Thymus (tissue), 11 donors: ENCODE measurements around the gene HNF4A. TPM values are rescaled to one million over a fixed set of nuclear protein-coding genes. Genes with fewer than 3 reads are reported as not detected.

ENCODE experiments used
- DNase-seq, 9 donors: peaks; one replicate each; pipeline ENCODE4 v3.0.0-alpha.2; 2013; ENCODE audit warnings: low spot score in 9 of 9, low read depth in 6 of 9, missing footprints in 1 of 9
- H3K27ac ChIP-seq, 2 donors: one replicate each; pipeline ENCODE4 v1.5.1; 2013; ENCODE audit warnings: control low read depth in 1 of 2, low read depth in 1 of 2, low read length in 1 of 2, mild to moderate bottlenecking in 1 of 2, moderate library complexity in 1 of 2
- H3K27me3 ChIP-seq, 2 donors: one replicate each; pipeline ENCODE4 v1.5.1; 2013; ENCODE audit warnings: low read length in 1 of 2; ENCODE audit not compliant: control insufficient read depth in 2 of 2, insufficient read depth in 1 of 2
- H3K36me3 ChIP-seq, 2 donors: one replicate each; pipeline ENCODE4 v1.5.1; 2013; ENCODE audit warnings: low read length in 1 of 2, mild to moderate bottlenecking in 1 of 2, moderate library complexity in 1 of 2; ENCODE audit not compliant: control insufficient read depth in 2 of 2, insufficient read depth in 2 of 2
- H3K4me1 ChIP-seq, 2 donors: one replicate each; pipeline ENCODE4 v1.5.1; 2013; ENCODE audit warnings: low read length in 2 of 2; ENCODE audit not compliant: control insufficient read depth in 2 of 2, insufficient read depth in 2 of 2
- H3K4me3 ChIP-seq, 2 donors: one replicate each; pipeline ENCODE4 v1.5.1; 2013; ENCODE audit warnings: low read length in 2 of 2, control low read depth in 1 of 2, mild to moderate bottlenecking in 1 of 2
- H3K9me3 ChIP-seq, 2 donors: one replicate each; pipeline ENCODE4 v1.5.1; 2013; ENCODE audit warnings: low read length in 1 of 2, mild to moderate bottlenecking in 1 of 2; ENCODE audit not compliant: control insufficient read depth in 2 of 2, insufficient read depth in 1 of 2
- whole genome bisulfite sequencing: extraction: QIAGEN DNeasy Blood & Tissue Kit; methylation state at CpG from one replicate; pipeline ENCODE4 v1.1.7; 2013; 5-methylcytosine and 5-hydroxymethylcytosine counted together
- polyA plus RNA-seq: library from polyadenylated mRNA; stranded (reverse); fragments of 200-250 nt; gene quantifications from one replicate; pipeline ENCODE4 v1.2.3, GENCODE V29; 2013
- total RNA-seq: library from RNA; stranded (reverse); fragments of 120-200 nt; gene quantifications from one replicate; pipeline ENCODE4 v1.2.4, GENCODE V29; 2013
- donor health status: healthy.

Gene HNF4A
- total and polyA plus RNA-seq, 2 donors = 0.05 to 0.16 TPM

GRCh38 chr20:44413575-44414345, 58.3 kb downstream of the HNF4A start:
- Histone ChIP-seq H3K27me3 (peaks cover 0 to 34% of the 10 kb centered on the region in 2 donors), H3K4me3 (no peak overlapping the region), H3K4me1 (no peaks in the 10 kb centered on the region), H3K27ac (no peak overlapping the region), H3K36me3 (no peaks in the 10 kb centered on the region), H3K9me3 (no peaks in the 10 kb centered on the region)
- WGBS = 96% methylated on average over 14 of the region's 14 CpGs
- DNase-seq = no peak

DNA sequence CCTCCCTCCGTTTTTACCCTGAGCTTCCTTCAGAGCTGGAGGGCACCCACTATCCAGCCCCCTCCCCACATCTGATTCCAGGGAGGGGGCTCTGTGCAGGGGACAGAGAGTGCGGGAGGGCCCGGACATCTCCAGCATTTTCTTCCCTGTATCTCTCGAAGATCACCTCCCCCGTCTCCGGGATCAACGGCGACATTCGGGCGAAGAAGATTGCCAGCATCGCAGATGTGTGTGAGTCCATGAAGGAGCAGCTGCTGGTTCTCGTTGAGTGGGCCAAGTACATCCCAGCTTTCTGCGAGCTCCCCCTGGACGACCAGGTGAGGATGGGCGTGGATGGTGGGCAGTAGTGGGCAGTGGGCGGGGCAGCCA, 58.8 kb downstream of the HNF4A start:
- DNase-seq = no peak
- WGBS = 90% methylated on average over 16 of the region's 16 CpGs
- H3K9me3 ChIP-seq = no peaks in the 10 kb centered on the region
- H3K27ac ChIP-seq = no peak overlapping the region
- peaks cover 0 to 34% of the 10 kb centered on the region in 2 donors for H3K27me3 ChIP-seq
- H3K4me3 ChIP-seq = no peak overlapping the region
- no peaks in the 10 kb centered on the region for H3K4me1 ChIP-seq
- H3K36me3 ChIP-seq = no peaks in the 10 kb centered on the region

DNA sequence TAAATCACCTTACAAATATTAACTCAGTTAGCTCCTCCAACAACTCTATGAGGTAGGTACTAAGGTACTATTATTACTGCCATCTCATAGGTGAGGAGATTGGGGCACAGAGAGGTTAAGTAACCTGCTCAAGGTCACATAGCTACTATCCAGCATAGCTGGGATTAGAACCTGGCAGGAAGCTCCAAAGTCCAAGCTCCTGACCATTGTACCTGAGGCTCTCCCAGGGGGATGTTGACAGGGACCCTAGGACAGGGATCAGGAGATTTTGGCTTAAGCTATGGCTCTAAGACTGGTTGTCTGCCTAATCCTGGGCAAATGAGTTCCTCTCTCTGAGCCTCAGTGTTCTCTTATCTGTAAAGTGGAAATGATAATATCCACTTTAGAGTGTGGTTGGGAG, 59.3 kb downstream of the HNF4A start:
- H3K9me3 ChIP-seq = no peaks in the 10 kb centered on the region
- no peak for DNase-seq
- H3K4me1 ChIP-seq = no peaks in the 10 kb centered on the region
- H3K4me3 ChIP-seq = no peak overlapping the region
- peaks cover 0 to 34% of the 10 kb centered on the region in 2 donors for H3K27me3 ChIP-seq
- no peak overlapping the region for H3K27ac ChIP-seq
- H3K36me3 ChIP-seq = no peaks in the 10 kb centered on the region

DNA sequence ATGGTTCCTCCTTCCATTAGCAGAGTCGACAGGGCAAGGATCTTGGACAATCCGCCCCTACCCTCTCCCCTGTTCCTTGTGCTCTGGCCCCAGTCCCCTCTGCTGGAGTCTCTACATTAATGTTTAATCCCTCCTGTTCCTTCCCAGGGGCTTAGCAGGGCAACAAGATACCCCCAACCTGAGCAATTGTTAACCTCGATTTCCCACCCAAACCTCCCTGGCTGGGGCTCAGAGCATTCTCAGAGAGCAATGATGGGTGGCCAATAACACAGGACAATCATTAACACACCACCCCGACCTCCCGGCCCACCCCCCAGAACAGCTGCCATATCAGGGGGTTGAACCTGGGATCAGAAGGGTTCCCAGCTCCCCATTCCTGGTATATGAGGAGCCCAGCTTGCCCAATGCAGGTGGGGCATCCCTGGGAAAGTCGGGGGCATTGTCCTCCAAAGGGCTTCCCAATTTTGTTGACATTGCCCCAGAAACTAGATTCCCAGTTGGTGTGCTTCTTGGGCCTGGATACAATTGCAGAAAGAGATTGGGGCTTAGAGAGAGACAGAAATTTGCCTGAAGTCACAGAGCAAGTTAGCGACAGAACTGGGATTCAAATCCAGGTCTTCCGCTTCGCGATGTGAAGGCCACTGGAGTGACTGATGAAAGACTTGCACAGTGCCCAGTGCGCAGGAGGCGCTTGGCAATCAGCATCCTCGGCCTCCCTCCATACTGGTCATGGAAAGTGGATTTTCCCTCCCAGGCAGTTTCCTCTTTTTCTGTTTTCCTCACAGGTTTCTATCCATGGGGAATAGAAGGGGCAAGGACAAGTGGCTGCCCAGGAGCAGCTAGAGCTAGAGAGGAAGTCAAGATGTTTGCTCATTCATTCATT, 60.6 kb downstream of the HNF4A start:
- H3K36me3 ChIP-seq = no peaks in the 10 kb centered on the region
- H3K4me3 ChIP-seq = no peak overlapping the region
- peaks cover 0 to 33% of the 10 kb centered on the region in 2 donors for H3K27me3 ChIP-seq
- WGBS = 93% methylated on average over 13 of the region's 13 CpGs
- H3K4me1 ChIP-seq = no peaks in the 10 kb centered on the region
- H3K9me3 ChIP-seq = no peaks in the 10 kb centered on the region
- no peak for DNase-seq
- no peak overlapping the region for H3K27ac ChIP-seq

DNA sequence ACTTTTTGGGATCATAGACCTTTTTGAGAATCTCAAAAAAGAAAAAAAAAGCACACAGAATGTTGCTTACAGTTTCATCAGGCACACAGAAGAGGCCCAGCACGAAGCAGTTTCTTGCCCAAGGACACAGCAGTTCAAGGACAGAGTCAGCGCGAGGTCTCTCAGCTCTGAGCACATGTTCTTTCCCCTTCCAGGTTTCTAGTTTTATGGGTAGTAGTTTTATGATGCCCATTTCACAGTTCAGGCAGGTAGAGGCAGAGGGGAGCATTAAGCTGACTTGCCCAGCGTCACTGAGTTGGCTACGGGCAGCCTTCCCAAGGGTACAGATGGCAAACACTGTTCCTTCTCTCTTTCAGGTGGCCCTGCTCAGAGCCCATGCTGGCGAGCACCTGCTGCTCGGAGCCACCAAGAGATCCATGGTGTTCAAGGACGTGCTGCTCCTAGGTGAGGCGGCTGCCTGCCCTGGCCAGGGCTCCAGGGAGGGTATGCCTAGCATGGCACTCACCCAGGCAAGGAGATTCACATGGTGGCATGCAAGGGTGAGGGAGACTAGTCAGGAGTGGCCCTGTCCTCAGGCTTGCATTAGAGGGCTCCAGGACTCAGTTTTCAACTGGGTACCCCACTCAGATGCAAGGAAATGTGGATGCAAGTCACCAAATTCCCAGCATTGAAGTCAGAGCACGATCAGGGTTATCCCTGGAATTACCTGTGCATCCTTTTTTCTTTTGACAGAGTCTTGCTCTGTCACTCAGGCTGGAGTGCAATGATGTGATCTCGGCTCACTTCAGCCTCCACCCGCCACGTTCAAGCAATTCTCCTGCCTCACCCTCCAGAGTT, 62.8 kb downstream of the HNF4A start:
- DNase-seq = no peak
- no peaks in the 10 kb centered on the region for H3K4me1 ChIP-seq
- no peak overlapping the region for H3K4me3 ChIP-seq
- no peaks in the 10 kb centered on the region for H3K36me3 ChIP-seq
- no peaks in the 10 kb centered on the region for H3K9me3 ChIP-seq
- H3K27ac ChIP-seq = no peak overlapping the region
- peaks cover 0 to 15% of the 10 kb centered on the region in 2 donors for H3K27me3 ChIP-seq
- WGBS = 88% methylated on average over 13 of the region's 13 CpGs

DNA sequence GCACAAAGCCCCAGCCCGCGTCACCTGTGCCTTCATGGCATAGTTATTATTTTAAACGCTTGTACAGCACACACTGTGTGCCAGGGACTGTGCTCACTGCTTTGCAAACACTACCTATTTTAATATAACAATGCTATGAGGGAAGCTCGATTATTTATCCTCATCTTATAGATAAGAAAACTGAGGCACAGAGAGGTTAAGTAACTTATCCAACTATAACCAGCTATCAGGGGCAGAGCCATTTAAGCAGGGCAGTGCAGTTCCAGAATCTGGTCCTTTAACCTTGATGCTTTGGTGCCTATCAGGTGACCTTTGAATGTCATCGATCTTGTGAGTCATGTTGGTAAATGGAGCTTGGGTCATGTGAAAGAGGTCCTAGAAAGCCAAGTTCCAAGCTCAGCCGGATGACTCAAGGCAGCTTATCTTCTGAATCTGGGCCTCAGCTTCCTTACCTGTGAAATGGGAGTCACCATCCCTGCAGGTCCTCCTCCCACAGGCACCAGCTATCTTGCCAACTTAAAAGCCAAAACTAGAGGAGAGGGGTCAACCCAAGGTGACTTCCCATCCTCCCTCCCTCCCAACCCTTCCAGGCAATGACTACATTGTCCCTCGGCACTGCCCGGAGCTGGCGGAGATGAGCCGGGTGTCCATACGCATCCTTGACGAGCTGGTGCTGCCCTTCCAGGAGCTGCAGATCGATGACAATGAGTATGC, 63.8 kb downstream of the HNF4A start:
- DNase-seq = no peak
- Histone ChIP-seq H3K4me3 (no peak overlapping the region), H3K27ac (no peak overlapping the region), H3K9me3 (no peaks in the 10 kb centered on the region), H3K27me3 (peaks cover 0 to 8% of the 10 kb centered on the region in 2 donors), H3K4me1 (no peaks in the 10 kb centered on the region), H3K36me3 (no peaks in the 10 kb centered on the region)
- 95% methylated on average over 13 of the region's 13 CpGs for WGBS

DNA sequence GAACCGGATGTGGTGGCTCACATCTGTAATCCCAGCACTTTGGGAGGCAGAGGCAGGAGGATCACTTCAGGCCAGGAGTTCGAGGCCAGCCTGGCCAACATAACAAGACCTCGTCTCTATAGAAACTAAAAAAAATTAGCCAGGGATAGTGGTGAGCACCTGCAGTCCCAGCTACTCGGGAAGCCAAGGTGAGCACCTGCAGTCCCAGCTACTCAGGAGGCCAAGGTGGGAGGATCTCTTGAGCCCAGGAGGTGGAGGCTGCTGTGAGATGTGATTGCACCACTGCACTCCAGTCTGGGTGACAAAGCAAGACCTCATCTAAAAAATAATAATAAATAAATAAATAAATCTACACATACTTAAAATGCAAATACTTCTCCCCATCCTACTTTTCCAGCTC, 65.0 kb downstream of the HNF4A start:
- no peaks in the 10 kb centered on the region for H3K9me3 ChIP-seq
- H3K4me1 ChIP-seq = no peaks in the 10 kb centered on the region
- WGBS = 86% methylated on average over 4 of the region's 4 CpGs
- H3K4me3 ChIP-seq = no peak overlapping the region
- DNase-seq = no peak
- H3K27ac ChIP-seq = no peak overlapping the region
- no peaks in the 10 kb centered on the region for H3K36me3 ChIP-seq
- peaks cover 0 to 3% of the 10 kb centered on the region in 2 donors for H3K27me3 ChIP-seq

DNA sequence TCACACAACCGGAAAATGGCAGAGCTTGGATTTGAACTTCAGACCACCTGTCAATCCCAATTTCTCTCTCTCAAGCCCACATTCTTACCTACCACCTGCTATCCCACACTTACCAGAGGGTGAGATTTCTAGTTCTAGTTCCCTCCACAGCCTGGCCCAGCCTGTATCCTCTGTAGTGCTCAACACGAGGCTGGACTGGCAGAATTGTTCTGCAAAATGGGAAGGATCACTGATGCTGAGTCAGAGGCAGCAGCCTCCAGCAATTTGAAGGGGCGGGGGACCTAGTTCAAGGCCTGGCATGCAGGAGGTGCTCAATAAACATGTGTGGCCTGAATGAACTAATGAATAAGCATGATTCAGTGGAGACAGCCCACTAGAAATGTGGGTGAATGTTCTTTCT, 66.6 kb downstream of the HNF4A start:
- Histone ChIP-seq H3K4me3 (no peak overlapping the region), H3K27ac (no peak overlapping the region), H3K9me3 (no peaks in the 10 kb centered on the region), H3K27me3 (peaks cover 0 to 3% of the 10 kb centered on the region in 2 donors), H3K4me1 (no peaks in the 10 kb centered on the region), H3K36me3 (no peaks in the 10 kb centered on the region)
- no peak for DNase-seq
- WGBS = 61% methylated on average over 3 of the region's 3 CpGs
